ENCODE data around the gene EFCAB8.

The EFCAB8 gene

DNA sequence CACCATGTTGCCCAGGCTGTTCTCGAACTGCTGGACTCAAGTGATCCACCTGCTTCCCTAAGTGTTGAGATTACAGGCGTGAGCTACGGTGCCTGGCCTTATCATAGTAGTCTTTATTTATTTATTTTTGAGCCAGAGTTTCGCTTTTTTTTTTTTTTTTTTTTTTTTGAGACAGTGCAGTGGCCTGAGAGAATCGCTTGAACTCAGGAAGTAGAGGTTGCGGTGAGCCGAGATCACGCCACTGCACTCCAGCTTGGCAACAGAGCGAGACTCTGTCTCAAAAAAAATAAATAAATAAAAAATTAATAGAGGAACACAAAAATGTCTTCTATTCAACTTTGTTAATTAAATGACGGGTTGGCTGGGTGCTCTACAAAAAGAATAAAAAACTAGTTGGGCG lies 26.1 kb upstream of the EFCAB8 start:
- no peak for DNase-seq
- no peak for TF ChIP-seq GATA1 (IDR thresholded peaks at IDR 0.05; ENCODE audit: low read depth, low read length)
- no peak for TF ChIP-seq POLR2A (IDR thresholded peaks at IDR 0.05; ENCODE audit: low read length)

DNA sequence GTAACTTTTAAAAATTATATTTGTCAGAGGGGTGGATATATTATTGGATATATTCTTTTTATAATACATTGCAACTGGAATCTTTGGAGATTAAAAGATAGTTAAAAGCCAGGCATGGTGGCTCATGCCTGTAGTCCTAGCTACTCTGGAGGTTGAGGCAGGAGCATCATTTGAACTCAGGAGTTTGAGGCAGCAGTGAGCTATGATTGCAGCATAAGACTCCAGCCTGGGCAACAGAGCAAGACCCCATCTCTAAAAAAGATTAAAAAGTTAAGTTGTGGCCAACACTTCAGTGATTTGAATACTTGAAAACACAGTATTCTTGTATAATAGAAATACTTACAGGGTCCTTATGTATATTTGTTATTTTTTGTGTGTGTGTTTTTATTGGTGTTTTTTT lies 23.8 kb upstream of the EFCAB8 start:
- no peak for TF ChIP-seq GATA1 (IDR thresholded peaks at IDR 0.05; ENCODE audit: low read depth, low read length)
- TF ChIP-seq POLR2A (IDR thresholded peaks at IDR 0.05; ENCODE audit: low read length) = no peak
- no peak for DNase-seq

DNA sequence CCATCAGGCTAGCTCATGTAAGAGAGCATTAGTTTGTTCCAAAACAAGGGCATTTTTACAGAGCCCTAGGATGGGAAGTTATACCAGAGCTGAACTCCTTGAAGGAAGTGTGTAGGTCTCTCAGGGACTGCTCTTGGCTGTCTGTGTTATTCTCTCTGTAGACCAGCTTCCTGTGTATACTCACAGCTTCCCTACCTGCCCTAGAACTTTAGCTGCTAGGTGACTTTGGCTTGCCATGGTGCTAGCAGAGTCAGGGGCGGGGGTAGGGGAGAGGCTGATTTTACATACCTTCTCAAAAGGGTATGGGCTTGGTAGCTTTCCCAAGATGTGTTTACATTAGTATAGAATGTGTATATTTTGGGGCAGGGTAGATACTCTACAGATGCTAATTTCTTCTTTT lies 21.6 kb upstream of the EFCAB8 start:
- TF ChIP-seq POLR2A (IDR thresholded peaks at IDR 0.05; ENCODE audit: low read length) (no peak), GATA1 (IDR thresholded peaks at IDR 0.05; ENCODE audit: low read depth, low read length) (no peak)
- no peak for DNase-seq

DNA sequence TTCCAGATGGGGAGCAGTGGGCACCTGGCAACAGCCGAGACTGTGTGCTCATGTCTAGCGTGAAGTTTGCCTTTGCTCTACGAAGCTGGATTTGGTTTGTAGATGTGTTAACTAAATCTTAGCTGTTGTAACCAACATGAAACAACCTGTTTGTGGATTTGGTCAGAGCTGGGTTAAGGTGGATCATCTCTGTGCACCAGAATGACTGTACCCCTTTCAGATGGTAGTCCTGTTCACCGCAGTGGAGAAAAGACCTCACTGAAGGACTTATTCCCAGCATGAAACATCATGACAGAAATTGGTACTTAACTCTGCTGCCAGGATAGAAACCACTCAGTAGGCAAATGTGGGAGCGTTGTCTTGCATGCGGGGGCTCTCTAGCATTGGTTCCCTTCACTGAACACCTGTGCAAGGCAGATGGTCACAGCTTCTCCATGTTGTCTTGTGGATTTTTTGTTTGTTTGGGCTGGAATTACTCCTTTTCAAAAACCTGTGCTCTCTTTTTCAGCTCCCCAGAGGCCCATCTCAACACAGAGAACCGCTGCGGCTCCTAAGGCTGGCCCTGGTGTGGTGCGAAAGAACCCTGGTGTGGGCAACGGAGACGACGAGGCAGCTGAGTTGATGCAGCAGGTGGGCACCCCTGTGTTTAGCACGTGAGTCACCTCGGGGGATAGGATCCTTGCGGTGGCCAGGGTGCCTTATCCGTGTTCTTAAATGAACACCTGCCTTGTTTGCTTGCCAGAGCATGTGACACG lies 19.3 kb upstream of the EFCAB8 start:
- no peak for DNase-seq
- TF ChIP-seq GATA1 (IDR thresholded peaks at IDR 0.05; ENCODE audit: low read depth, low read length) (no peak), POLR2A (IDR thresholded peaks at IDR 0.05; ENCODE audit: low read length) (no peak)

DNA sequence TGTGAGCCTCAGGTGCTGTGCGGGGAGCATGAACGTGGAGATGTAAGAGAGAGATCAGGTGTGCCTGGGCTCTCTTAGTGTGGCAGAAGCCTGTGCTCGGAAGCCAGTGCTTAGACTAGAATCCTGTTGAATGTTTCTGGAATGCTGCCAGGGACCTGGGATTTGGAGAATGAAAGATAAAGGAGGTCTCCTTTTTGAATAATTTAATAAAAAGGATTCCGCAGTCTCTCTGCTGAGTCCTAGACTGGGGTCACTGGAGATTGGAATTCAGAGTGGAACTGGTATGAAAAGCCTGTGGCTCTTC lies 18.8 kb upstream of the EFCAB8 start:
- TF ChIP-seq GATA1 (IDR thresholded peaks at IDR 0.05; ENCODE audit: low read depth, low read length) = no peak
- TF ChIP-seq POLR2A (IDR thresholded peaks at IDR 0.05; ENCODE audit: low read length) = no peak
- DNase-seq = no peak

DNA sequence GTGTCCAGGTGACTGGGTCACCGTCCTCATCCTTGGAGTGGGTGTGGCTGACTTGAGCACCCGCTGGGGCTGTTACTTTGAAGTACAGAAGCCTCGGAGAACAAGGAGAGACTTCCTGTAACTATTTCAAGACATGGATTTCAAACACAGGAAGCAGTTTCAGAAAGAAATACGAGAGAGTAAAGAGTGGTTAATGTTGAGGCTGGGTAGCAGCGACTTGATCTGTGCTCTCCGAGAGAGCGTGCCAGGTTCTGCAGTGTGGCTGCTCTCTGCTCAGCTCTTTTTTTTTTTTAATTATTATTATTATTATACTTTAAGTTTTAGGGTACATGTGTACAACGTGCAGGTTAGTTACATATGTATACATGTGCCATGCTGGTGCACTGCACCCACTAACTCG lies 17.5 kb upstream of the EFCAB8 start:
- TF ChIP-seq POLR2A (IDR thresholded peaks at IDR 0.05; ENCODE audit: low read length) (no peak), GATA1 (IDR thresholded peaks at IDR 0.05; ENCODE audit: low read depth, low read length) (no peak)
- DNase-seq = no peak

DNA sequence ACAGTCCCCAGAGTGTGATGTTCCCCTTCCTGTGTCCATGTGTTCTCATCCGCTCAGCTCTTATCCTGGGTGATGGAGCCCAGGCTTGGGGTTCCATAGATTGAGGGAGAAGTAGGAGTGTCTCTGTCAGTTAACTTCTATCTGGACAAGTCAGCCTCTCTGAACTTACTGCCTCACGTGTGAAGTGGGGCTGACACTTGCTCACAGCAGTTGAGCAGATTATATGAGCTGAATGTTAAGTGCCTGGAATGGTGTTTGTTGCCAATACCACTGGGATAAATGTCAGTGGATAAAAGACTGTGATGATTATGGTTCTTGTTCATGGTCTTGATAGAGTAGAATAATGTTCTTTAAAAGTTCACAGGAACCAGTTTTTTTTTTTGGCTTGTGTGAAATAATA lies 17.1 kb upstream of the EFCAB8 start:
- TF ChIP-seq GATA1 (IDR thresholded peaks at IDR 0.05; ENCODE audit: low read depth, low read length) = no peak
- TF ChIP-seq POLR2A (IDR thresholded peaks at IDR 0.05; ENCODE audit: low read length) = no peak

DNA sequence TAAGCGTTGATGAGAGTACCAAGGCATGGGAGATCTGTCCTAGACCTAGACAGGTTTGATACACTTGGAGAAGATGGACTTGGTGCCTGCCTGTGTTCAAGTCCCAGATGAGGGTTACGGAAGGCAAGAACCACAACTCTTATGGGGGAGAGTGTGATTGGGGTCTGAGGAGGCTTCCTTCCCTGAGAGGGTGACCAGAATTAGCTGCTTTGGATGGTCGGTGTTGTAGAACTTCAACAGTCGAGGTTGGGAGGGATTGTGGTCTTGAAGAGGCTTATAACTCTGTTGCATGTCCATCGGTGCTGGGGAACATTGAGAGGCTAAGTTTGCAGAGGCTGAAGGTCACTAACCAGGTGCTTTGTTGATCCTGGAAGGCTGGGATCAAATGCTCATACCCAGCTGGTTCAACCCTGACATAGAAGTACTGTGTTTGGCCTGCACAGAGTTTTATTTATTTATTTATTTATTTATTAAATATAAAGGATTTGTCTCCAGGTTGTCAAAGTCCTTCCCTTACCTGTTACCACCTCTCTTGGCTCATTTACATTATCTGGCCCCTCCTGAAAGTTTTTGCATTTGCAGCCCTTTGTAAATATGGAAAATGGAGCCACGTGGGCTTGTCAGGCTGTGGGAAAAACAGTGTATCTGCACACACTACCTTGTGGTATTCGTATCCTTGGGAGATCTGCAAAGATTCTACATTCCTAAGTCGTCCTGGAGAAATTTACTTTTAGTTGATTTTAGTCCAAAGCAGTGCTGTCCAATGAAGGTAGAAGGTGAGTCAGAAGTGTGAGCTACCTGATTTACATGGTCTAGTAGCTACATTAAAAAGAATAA lies 15.8 kb upstream of the EFCAB8 start:
- TF ChIP-seq GATA1 (IDR thresholded peaks at IDR 0.05; ENCODE audit: low read depth, low read length) (no peak), POLR2A (IDR thresholded peaks at IDR 0.05; ENCODE audit: low read length) (no peak)
- DNase-seq = no peak

More for the DNA sequence above, 17.1 kb upstream of the EFCAB8 start:
- DNase-seq = no peak

DNA sequence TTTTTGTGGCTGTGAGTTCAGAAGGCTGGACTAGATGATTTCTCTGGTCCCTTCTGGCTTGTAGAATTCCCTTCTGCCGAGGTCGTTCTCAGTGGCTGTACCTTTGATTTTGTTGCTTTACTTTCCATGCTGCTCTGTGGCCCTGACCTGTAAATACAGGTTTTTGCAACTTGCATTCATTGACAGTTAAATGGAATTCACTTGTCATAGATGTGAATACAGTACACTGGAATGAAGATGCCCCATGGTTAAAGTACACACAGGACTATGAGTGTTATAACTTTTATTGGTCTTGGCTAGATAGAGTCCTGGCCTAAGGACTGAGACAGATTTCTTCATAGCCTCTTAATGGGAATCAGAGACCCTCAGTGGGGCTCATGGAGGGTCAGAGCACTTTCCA lies 12.9 kb upstream of the EFCAB8 start:
- no peak for TF ChIP-seq POLR2A (IDR thresholded peaks at IDR 0.05; ENCODE audit: low read length)
- no peak for TF ChIP-seq GATA1 (IDR thresholded peaks at IDR 0.05; ENCODE audit: low read depth, low read length)
- DNase-seq = no peak

DNA sequence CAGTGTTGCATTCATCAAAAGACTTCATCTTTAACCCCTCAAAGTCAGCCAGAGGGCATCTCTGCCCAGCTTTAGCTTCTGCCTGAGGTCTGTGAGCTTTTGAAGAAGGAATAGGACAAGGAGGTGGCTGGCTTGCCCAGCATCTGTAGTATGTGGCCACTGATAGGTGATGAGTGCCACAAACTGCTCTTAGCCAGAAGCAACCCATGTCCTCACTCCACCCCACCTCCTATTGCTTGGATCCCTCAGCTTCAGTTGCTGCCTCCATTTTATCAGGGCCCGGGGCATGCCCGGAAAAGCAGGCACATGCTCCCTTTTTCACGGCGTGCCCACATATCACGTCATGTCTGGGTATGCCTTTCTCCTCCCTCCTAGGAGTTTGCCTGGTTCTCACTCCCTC lies 11.9 kb upstream of the EFCAB8 start:
- DNase-seq = no peak
- TF ChIP-seq GATA1 (IDR thresholded peaks at IDR 0.05; ENCODE audit: low read depth, low read length) (no peak), POLR2A (IDR thresholded peaks at IDR 0.05; ENCODE audit: low read length) (no peak)

DNA sequence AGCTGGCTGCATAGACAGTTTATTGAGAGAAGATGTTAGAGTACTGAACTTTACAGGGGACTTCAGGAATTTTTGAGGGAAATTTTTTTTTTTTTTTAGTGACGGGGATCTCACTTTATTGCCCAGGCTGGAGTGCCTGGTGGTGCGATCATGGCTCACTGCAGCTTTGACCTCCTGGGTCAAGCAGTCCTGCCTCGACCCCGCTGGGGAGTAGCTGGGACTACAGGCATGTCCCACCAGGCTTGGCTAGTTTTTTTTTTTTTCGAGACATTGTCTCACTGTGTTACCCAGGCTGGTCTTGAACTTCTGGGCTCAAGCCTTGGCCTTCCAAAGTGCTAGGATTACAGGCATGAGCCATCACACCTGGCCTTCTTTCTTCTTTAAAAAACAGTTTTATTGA lies 10.8 kb upstream of the EFCAB8 start:
- DNase-seq = no peak

DNA sequence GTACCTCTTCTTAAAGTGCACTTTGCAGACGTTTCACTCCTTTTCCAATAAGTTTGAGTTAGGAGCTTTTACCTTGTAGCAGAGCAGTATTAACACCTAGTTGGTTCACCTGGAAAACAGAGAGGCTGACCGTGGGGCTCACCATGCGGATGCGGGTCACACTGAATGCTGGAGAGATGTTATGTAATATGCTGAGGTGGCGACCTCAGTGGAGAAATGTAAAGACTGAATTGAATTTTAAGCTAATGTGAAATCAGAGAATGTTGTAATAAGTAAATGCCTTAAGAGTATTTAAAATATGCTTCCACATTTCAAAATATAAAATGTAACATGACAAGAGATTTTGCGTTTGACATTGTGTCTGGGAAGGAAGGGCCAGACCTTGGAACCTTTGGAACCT lies 9.9 kb upstream of the EFCAB8 start:
- TF ChIP-seq GATA1 (IDR thresholded peaks at IDR 0.05; ENCODE audit: low read depth, low read length) = no peak
- TF ChIP-seq POLR2A (IDR thresholded peaks at IDR 0.05; ENCODE audit: low read length) = no peak
- no peak for DNase-seq

More for the DNA sequence above, 10.8 kb upstream of the EFCAB8 start:
- no peak for TF ChIP-seq GATA1 (IDR thresholded peaks at IDR 0.05; ENCODE audit: low read depth, low read length)
- TF ChIP-seq POLR2A (IDR thresholded peaks at IDR 0.05; ENCODE audit: low read length) = no peak

DNA sequence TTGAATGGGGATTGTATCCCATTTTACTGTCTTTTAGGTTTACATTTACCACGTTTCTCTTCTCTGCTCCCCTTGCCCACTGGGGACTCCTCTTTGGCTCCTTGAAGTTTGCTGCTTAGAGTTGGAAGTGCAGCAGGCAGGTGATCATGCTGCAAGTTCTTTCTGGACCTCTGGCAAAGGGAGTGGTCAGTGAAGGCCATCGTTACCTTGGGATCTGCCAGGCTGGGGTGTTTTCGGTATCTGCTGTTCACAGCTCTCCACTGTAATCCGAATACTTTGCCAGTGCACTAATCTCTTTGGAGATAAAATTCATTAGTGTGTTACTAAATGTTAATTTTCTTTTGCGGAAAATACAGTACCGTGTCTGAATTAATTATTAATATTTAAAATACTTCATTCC lies 9.1 kb upstream of the EFCAB8 start:
- DNase-seq = no peak

DNA sequence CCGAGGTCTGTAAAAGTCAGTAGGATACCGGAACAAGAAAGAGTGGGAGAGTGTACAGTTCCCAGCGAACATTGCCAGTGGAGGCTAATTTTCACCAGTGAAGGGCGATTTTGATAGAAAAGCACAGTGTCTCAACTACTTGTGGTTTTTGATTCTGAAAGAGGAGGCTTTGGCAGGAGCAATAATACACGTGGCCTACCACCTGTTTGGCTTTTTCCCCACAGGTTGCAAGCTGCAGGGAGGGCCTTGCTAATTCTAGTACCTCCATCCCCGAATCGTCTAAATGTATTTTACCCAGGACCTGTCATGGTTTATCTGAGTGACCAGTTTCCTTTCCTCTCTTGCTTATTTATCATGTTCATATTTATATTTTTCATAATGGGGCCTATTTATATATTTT lies 3.3 kb upstream of the EFCAB8 start:
- no peak for DNase-seq
- TF ChIP-seq GATA1 (IDR thresholded peaks at IDR 0.05; ENCODE audit: low read depth, low read length) = no peak
- no peak for TF ChIP-seq POLR2A (IDR thresholded peaks at IDR 0.05; ENCODE audit: low read length)

More for the DNA sequence above, 9.1 kb upstream of the EFCAB8 start:
- no peak for TF ChIP-seq GATA1 (IDR thresholded peaks at IDR 0.05; ENCODE audit: low read depth, low read length)
- no peak for TF ChIP-seq POLR2A (IDR thresholded peaks at IDR 0.05; ENCODE audit: low read length)

DNA sequence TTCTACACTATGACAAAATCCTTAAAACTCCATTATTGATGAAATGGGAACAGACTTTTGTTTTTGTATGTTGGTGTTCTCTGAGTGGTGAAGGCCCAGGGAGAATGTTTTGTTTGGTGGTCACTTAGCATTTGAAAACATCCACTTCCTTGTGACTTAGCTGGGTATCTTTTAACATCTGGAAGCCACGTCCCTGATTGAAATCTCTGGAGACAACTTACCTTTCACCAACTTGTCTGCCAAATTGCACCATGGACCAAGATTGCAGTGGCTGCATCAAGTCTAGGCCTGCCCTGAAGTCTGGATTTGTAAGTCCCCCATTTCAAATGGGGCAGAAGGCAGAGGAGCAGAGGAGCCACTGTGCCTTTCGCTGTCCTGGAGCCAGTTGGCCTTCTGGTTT lies 534 bp upstream of the EFCAB8 start:
- DNase-seq = no peak
- TF ChIP-seq GATA1 (IDR thresholded peaks at IDR 0.05; ENCODE audit: low read depth, low read length) (no peak), POLR2A (IDR thresholded peaks at IDR 0.05; ENCODE audit: low read length) (no peak)

All from erythroblast (primary cell).